Common myeloid progenitor, CD34-positive (primary cell): Measurements from ENCODE around the gene KCNJ5.
A peak's percentile ranks its signal among the peaks of the same experiment; 100 is the strongest.
"Not testable (repeated sequence)": the region's sequence is repeated elsewhere in the genome, so short reads cannot be mapped to it uniquely, and the experiment has no call there.

Experiments
- CTCF ChIA-PET: fragments of 350-600 bp; sonication (Branson Sonifier 250); formaldehyde crosslinking; loops from one replicate; lab custom pipeline; 2021; ENCODE audit warnings: antibody characterized with exemption; lab: Charles Lee
- POLR2A ChIA-PET: fragments of 350-600 bp; sonication (Branson Sonifier 250); formaldehyde crosslinking; loops from one replicate; lab custom pipeline; 2021; ENCODE audit warnings: antibody characterized with exemption; lab: Charles Lee
- DNase-seq, 3 donors: peaks; one replicate each; pipeline versions ENCODE4 v3.0.0 to v3.0.0-alpha.2; 2013
- H3K27ac ChIP-seq, 2 experiments: 1 replicate in 1 of 2; 2 replicates in 1 of 2; pipeline ENCODE4 v1.7.0; 2013; ENCODE audit warnings: inconsistent platforms in 2 of 2, low read length in 2 of 2, mild to moderate bottlenecking in 2 of 2, low read depth in 1 of 2, moderate library complexity in 1 of 2; ENCODE audit not compliant: severe bottlenecking in 2 of 2, insufficient read depth in 1 of 2, poor library complexity in 1 of 2
- H3K27me3 ChIP-seq, 5 experiments: replicated peaks in 2 of 5; 1 replicate in 3 of 5; 2 replicates in 2 of 5; pipeline versions ENCODE4 v1.6.1 to v1.7.0; 2013; ENCODE audit warnings: low read length in 4 of 5, mild to moderate bottlenecking in 2 of 5, moderate library complexity in 2 of 5, inconsistent platforms in 1 of 5; ENCODE audit not compliant: insufficient read depth in 5 of 5, control insufficient read depth in 4 of 5
- H3K36me3 ChIP-seq, 4 experiments: 1 replicate in 2 of 4; 2 replicates in 2 of 4; pipeline versions ENCODE4 v1.6.1 to v1.7.0; 2013; ENCODE audit warnings: low read length in 3 of 4, control low read depth in 1 of 4, mild to moderate bottlenecking in 1 of 4; ENCODE audit not compliant: control insufficient read depth in 4 of 4, insufficient read depth in 4 of 4
- H3K4me1 ChIP-seq, 4 experiments: 1 replicate in 3 of 4; 2 replicates in 1 of 4; pipeline versions ENCODE4 v1.6.1 to v1.7.1; 2013; ENCODE audit warnings: low read length in 3 of 4, mild to moderate bottlenecking in 3 of 4, control low read depth in 1 of 4, inconsistent platforms in 1 of 4, moderate library complexity in 1 of 4; ENCODE audit not compliant: control insufficient read depth in 4 of 4, insufficient read depth in 4 of 4; ENCODE audit errors: control extremely low read depth in 1 of 4
- H3K4me3 ChIP-seq, 7 experiments: 1 replicate in 4 of 7; 2 replicates in 3 of 7; pipeline versions ENCODE4 v1.5.1 to v1.7.0; 2013; ENCODE audit warnings: mild to moderate bottlenecking in 7 of 7, low read length in 6 of 7, moderate library complexity in 6 of 7, inconsistent platforms in 2 of 7, low read depth in 2 of 7, control low read depth in 1 of 7; ENCODE audit not compliant: insufficient read depth in 4 of 7, control insufficient read depth in 1 of 7; ENCODE audit errors: extremely low read depth in 1 of 7
- H3K9me3 ChIP-seq, 5 experiments: 1 replicate in 4 of 5; 2 replicates in 1 of 5; pipeline versions ENCODE4 v1.6.1 to v1.7.1; 2013; ENCODE audit warnings: low read length in 4 of 5, mild to moderate bottlenecking in 2 of 5, inconsistent platforms in 1 of 5, low read depth in 1 of 5, moderate library complexity in 1 of 5; ENCODE audit not compliant: control insufficient read depth in 4 of 5, insufficient read depth in 2 of 5; ENCODE audit errors: control extremely low read depth in 1 of 5
- WGBS: methylation state at CpG from one replicate; pipeline ENCODE4 v1.1.5; 2013; ENCODE audit not compliant: insufficient coverage; 5-methylcytosine and 5-hydroxymethylcytosine counted together

The KCNJ5 gene

GRCh38 chr11:128915149-128915521 lies 24.0 kb downstream of the KCNJ5 start:
- no peak for DNase-seq
- ChIA-PET CTCF (interaction anchor here (1.6 to 4.1 kb wide), 3 partner anchors 9 to 33 kb away, joined by 4 to 18 read pairs (median 11); no protein-coding TSS in a partner anchor), POLR2A (no interaction called here)
- Histone ChIP-seq H3K27me3 (peaks cover 0 to 5% (median 0%) of the 10 kb centered on the region in 5 experiments), H3K27ac (no peak overlapping the region), H3K9me3 (peaks cover 0 to 5% (median 2%) of the 10 kb centered on the region in 5 experiments), H3K4me3 (no peak overlapping the region), H3K4me1 (peaks cover 0 to 34% (median 20%) of the 10 kb centered on the region in 4 experiments), H3K36me3 (no peaks in the 10 kb centered on the region)
- 93% methylated on average over 4 of the region's 6 CpGs for WGBS

- Histone ChIP-seq H3K27ac (no peak overlapping the region), H3K27me3 (peaks cover 0 to 5% (median 0%) of the 10 kb centered on the region in 5 experiments), H3K4me1 (peaks cover 0 to 34% (median 20%) of the 10 kb centered on the region in 4 experiments), H3K4me3 (peak overlapping the region in 1 of 7 experiments; percentile 28), H3K9me3 (peaks cover 0 to 5% (median 2%) of the 10 kb centered on the region in 5 experiments), H3K36me3 (no peaks in the 10 kb centered on the region)
- DNase-seq = no peak
- POLR2A ChIA-PET = no interaction called here
- CTCF ChIA-PET = interaction anchor here (1.7 kb wide), 1 partner anchor 33 kb away, joined by 6 read pairs; no protein-coding TSS in a partner anchor
- WGBS = no CpG with 5 or more reads among the region's 3 CpGs
These were observed 24.9 kb downstream of the KCNJ5 start for GRCh38 chr11:128916037-128916572.

DNA sequence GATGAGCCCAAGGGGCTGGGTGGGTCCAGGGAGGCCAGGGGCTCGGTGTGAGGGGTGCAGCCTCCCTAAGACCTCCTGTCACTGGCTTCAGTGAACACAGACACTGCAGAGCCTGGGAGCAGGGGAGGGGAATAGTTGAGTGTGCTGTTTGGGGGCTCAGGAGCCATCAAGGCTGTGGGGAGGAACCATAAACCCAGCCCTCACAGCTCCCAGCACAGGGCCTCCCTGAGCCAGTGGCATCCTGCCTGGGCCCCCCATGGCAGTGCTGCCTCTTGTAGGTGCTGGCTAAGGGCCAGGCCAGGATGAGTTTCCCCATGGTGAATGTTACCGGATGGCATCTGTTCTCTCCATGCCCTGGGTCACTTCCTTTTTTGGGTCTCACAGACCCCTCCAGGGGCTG lies 25.5 kb downstream of the KCNJ5 start:
- Histone ChIP-seq H3K4me1 (peaks cover 0 to 34% (median 20%) of the 10 kb centered on the region in 4 experiments), H3K9me3 (peaks cover 0 to 4% (median 2%) of the 10 kb centered on the region in 5 experiments), H3K27me3 (peaks cover 0 to 5% (median 0%) of the 10 kb centered on the region in 5 experiments), H3K36me3 (no peaks in the 10 kb centered on the region), H3K27ac (no peak overlapping the region), H3K4me3 (peak overlapping the region in 1 of 7 experiments; percentile 28)
- WGBS = 100% methylated on average over 1 of the region's 2 CpGs
- ChIA-PET CTCF (interaction anchor here (0.9 to 1.7 kb wide), 5 partner anchors 11 to 33 kb away, joined by 3 to 6 read pairs (median 3); no protein-coding TSS in a partner anchor), POLR2A (interaction anchor here (0.6 kb wide), 1 partner anchor 79 kb away, joined by 3 read pairs; no protein-coding TSS in a partner anchor)
- DNase-seq = peak in 2 of 3 donors; percentile 55 to 58

GRCh38 chr11:128917144-128917724 lies 26.1 kb downstream of the KCNJ5 start:
- ChIA-PET CTCF (interaction anchor here (0.9 to 1.7 kb wide), 5 partner anchors 11 to 33 kb away, joined by 3 to 6 read pairs (median 3); no protein-coding TSS in a partner anchor), POLR2A (interaction anchor here (0.6 kb wide), 1 partner anchor 78 kb away, joined by 3 read pairs; no protein-coding TSS in a partner anchor)

GRCh38 chr11:128919216-128919615 lies 28.1 kb downstream of the KCNJ5 start:
- Histone ChIP-seq H3K4me3 (peak overlapping the region in 1 of 7 experiments; percentile 12), H3K27ac (no peak overlapping the region), H3K9me3 (no peaks in the 10 kb centered on the region), H3K27me3 (peaks cover 0 to 2% (median 0%) of the 10 kb centered on the region in 5 experiments), H3K4me1 (peaks cover 0 to 34% (median 20%) of the 10 kb centered on the region in 4 experiments), H3K36me3 (no peaks in the 10 kb centered on the region)
- ChIA-PET CTCF (interaction anchor here (1.2 to 4.1 kb wide), 10 partner anchors 9 to 38 kb away, joined by 4 to 37 read pairs (median 6); partner anchors contain the start of gene TP53AIP1), POLR2A (interaction anchor here (0.5 kb wide), 1 partner anchor 1125 kb away, joined by 3 read pairs; no protein-coding TSS in a partner anchor)
- WGBS = 4% methylated on average over 4 of the region's 5 CpGs
- DNase-seq = peak in 2 of 3 donors; percentile 68 to 72

More at GRCh38 chr11:128917144-128917724, 26.1 kb downstream of the KCNJ5 start:
- no peaks in the 10 kb centered on the region for H3K9me3 ChIP-seq
- no peak overlapping the region for H3K4me3 ChIP-seq
- H3K27me3 ChIP-seq = peaks cover 0 to 5% (median 0%) of the 10 kb centered on the region in 5 experiments
- 46% methylated on average over 4 of the region's 5 CpGs for WGBS
- H3K4me1 ChIP-seq = peaks cover 0 to 34% (median 20%) of the 10 kb centered on the region in 4 experiments
- no peaks in the 10 kb centered on the region for H3K36me3 ChIP-seq
- DNase-seq = peak in 1 of 3 donors; percentile 39
- no peak overlapping the region for H3K27ac ChIP-seq

DNA sequence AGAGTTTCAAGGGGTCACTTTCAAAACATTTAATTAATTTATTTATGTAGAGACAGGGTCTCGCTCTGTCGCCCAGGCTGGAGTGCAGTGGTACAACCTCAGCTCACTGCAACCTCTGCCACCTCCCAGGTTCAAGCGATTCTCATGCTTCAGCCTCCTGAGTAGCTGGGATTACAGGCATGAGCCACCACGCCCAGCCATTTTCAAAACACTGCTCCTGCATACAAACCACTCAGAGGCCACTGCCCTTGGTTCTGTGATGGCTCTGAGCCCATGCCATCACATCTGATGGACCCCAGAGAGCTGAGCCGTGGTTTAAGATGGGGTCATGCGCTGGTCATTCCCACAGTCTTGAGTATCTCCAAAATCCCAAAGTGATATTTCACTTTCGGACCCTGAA lies 28.5 kb downstream of the KCNJ5 start:
- 74% methylated on average over 5 of the region's 7 CpGs for WGBS
- POLR2A ChIA-PET, H3K4me3 ChIP-seq, DNase-seq, H3K27me3 ChIP-seq, H3K9me3 ChIP-seq, H3K36me3 ChIP-seq, H3K27ac ChIP-seq: not testable (repeated sequence)
- CTCF ChIA-PET = interaction anchor here (1.2 to 4.1 kb wide), 9 partner anchors 8 to 37 kb away, joined by 4 to 37 read pairs (median 7); partner anchors contain the start of gene TP53AIP1
- peaks cover 0 to 34% (median 20%) of the 10 kb centered on the region in 4 experiments for H3K4me1 ChIP-seq
